Measurements from ENCODE around the gene LIMS4.
"Not testable (repeated sequence)": the region's sequence is repeated elsewhere in the genome, so short reads cannot be mapped to it uniquely, and the experiment has no call there.

LIMS4 gene

GRCh38 chr2:110472171-110473058 lies at the start of gene LIMS4:
TSS of gene LIMS4 (minus strand) at chr2:110472816. CDS start at chr2:110472778, 38 bp downstream.
- not testable (repeated sequence) for H3K9me3 Mint-ChIP-seq; H3K4me1 Mint-ChIP-seq; H3K36me3 Mint-ChIP-seq; ATAC-seq (ENCODE audit: low read depth); H3K4me3 Mint-ChIP-seq; H3K27ac Mint-ChIP-seq; DNase-seq (ENCODE audit: low spot score in 2 of 2); H3K27me3 Mint-ChIP-seq

GRCh38 chr2:110499755-110500377 lies 27.2 kb upstream of the LIMS4 start:
- peak; percentile 64 for ATAC-seq (ENCODE audit: low read depth)
- DNase-seq (ENCODE audit: low spot score in 2 of 2); H3K4me3 Mint-ChIP-seq; H3K36me3 Mint-ChIP-seq; H3K27ac Mint-ChIP-seq; H3K9me3 Mint-ChIP-seq; H3K27me3 Mint-ChIP-seq; H3K4me1 Mint-ChIP-seq: not testable (repeated sequence)

- H3K27ac Mint-ChIP-seq; ATAC-seq (ENCODE audit: low read depth); H3K9me3 Mint-ChIP-seq; H3K4me1 Mint-ChIP-seq; DNase-seq (ENCODE audit: low spot score in 2 of 2); H3K36me3 Mint-ChIP-seq; H3K27me3 Mint-ChIP-seq; H3K4me3 Mint-ChIP-seq: not testable (repeated sequence)
Observed at GRCh38 chr2:110496027-110496426, 23.4 kb upstream of the LIMS4 start.

- H3K27me3 Mint-ChIP-seq; H3K27ac Mint-ChIP-seq; DNase-seq (ENCODE audit: low spot score in 2 of 2); H3K4me1 Mint-ChIP-seq; H3K36me3 Mint-ChIP-seq; H3K4me3 Mint-ChIP-seq; ATAC-seq (ENCODE audit: low read depth); H3K9me3 Mint-ChIP-seq: not testable (repeated sequence)
Observed at GRCh38 chr2:110494488-110494887, 21.9 kb upstream of the LIMS4 start.

- H3K9me3 Mint-ChIP-seq; DNase-seq (ENCODE audit: low spot score in 2 of 2); H3K36me3 Mint-ChIP-seq; H3K27me3 Mint-ChIP-seq; H3K27ac Mint-ChIP-seq; H3K4me1 Mint-ChIP-seq; ATAC-seq (ENCODE audit: low read depth); H3K4me3 Mint-ChIP-seq: not testable (repeated sequence)
Observed at GRCh38 chr2:110488991-110489390, 16.4 kb upstream of the LIMS4 start.

- ATAC-seq (ENCODE audit: low read depth); H3K36me3 Mint-ChIP-seq; H3K4me3 Mint-ChIP-seq; H3K27me3 Mint-ChIP-seq; DNase-seq (ENCODE audit: low spot score in 2 of 2); H3K4me1 Mint-ChIP-seq; H3K9me3 Mint-ChIP-seq; H3K27ac Mint-ChIP-seq: not testable (repeated sequence)
Observed at GRCh38 chr2:110482697-110483096, 10.1 kb upstream of the LIMS4 start.

- not testable (repeated sequence) for DNase-seq (ENCODE audit: low spot score in 2 of 2); ATAC-seq (ENCODE audit: low read depth); H3K27me3 Mint-ChIP-seq; H3K4me3 Mint-ChIP-seq; H3K9me3 Mint-ChIP-seq; H3K36me3 Mint-ChIP-seq; H3K27ac Mint-ChIP-seq; H3K4me1 Mint-ChIP-seq
Observed at GRCh38 chr2:110481200-110481599, 8.6 kb upstream of the LIMS4 start.

- H3K27me3 Mint-ChIP-seq; ATAC-seq (ENCODE audit: low read depth); H3K36me3 Mint-ChIP-seq; H3K4me1 Mint-ChIP-seq; H3K4me3 Mint-ChIP-seq; H3K9me3 Mint-ChIP-seq; H3K27ac Mint-ChIP-seq; DNase-seq (ENCODE audit: low spot score in 2 of 2): not testable (repeated sequence)
Observed at GRCh38 chr2:110480084-110480483, 7.5 kb upstream of the LIMS4 start.

- not testable (repeated sequence) for H3K27ac Mint-ChIP-seq, H3K4me1 Mint-ChIP-seq
Observed at GRCh38 chr2:110477370-110477769, 4.8 kb upstream of the LIMS4 start.

GRCh38 chr2:110476952-110477351 lies 4.3 kb upstream of the LIMS4 start:
- not testable (repeated sequence) for H3K27me3 Mint-ChIP-seq; H3K4me1 Mint-ChIP-seq; H3K27ac Mint-ChIP-seq; ATAC-seq (ENCODE audit: low read depth); H3K36me3 Mint-ChIP-seq; H3K4me3 Mint-ChIP-seq; DNase-seq (ENCODE audit: low spot score in 2 of 2); H3K9me3 Mint-ChIP-seq

More at GRCh38 chr2:110477370-110477769, 4.8 kb upstream of the LIMS4 start:
- H3K36me3 Mint-ChIP-seq; H3K9me3 Mint-ChIP-seq; ATAC-seq (ENCODE audit: low read depth); H3K4me3 Mint-ChIP-seq; H3K27me3 Mint-ChIP-seq; DNase-seq (ENCODE audit: low spot score in 2 of 2): not testable (repeated sequence)

GRCh38 chr2:110475627-110476359 lies 3.2 kb upstream of the LIMS4 start:
- H3K4me1 Mint-ChIP-seq; H3K27me3 Mint-ChIP-seq; H3K4me3 Mint-ChIP-seq; H3K36me3 Mint-ChIP-seq; H3K9me3 Mint-ChIP-seq; H3K27ac Mint-ChIP-seq; DNase-seq (ENCODE audit: low spot score in 2 of 2); ATAC-seq (ENCODE audit: low read depth): not testable (repeated sequence)

GRCh38 chr2:110474898-110475297 lies 2.3 kb upstream of the LIMS4 start:
- ATAC-seq (ENCODE audit: low read depth), result peak; percentile 79
- H3K27ac Mint-ChIP-seq; DNase-seq (ENCODE audit: low spot score in 2 of 2); H3K9me3 Mint-ChIP-seq; H3K4me3 Mint-ChIP-seq; H3K36me3 Mint-ChIP-seq; H3K27me3 Mint-ChIP-seq; H3K4me1 Mint-ChIP-seq: not testable (repeated sequence)

- not testable (repeated sequence) for ATAC-seq (ENCODE audit: low read depth); H3K36me3 Mint-ChIP-seq; H3K27ac Mint-ChIP-seq; H3K4me3 Mint-ChIP-seq; H3K9me3 Mint-ChIP-seq; H3K4me1 Mint-ChIP-seq; H3K27me3 Mint-ChIP-seq; DNase-seq (ENCODE audit: low spot score in 2 of 2)
Observed at GRCh38 chr2:110473059-110473358, 393 bp upstream of the LIMS4 start.

GRCh38 chr2:110468921-110469320 lies 3.7 kb downstream of the LIMS4 start:
- not testable (repeated sequence) for ATAC-seq (ENCODE audit: low read depth); H3K36me3 Mint-ChIP-seq; H3K4me1 Mint-ChIP-seq; H3K27me3 Mint-ChIP-seq; H3K4me3 Mint-ChIP-seq; DNase-seq (ENCODE audit: low spot score in 2 of 2); H3K27ac Mint-ChIP-seq; H3K9me3 Mint-ChIP-seq
